ENCODE data around the gene ESD.
A peak's percentile ranks its signal among the peaks of the same experiment; 100 is the strongest.

ESD gene

DNA sequence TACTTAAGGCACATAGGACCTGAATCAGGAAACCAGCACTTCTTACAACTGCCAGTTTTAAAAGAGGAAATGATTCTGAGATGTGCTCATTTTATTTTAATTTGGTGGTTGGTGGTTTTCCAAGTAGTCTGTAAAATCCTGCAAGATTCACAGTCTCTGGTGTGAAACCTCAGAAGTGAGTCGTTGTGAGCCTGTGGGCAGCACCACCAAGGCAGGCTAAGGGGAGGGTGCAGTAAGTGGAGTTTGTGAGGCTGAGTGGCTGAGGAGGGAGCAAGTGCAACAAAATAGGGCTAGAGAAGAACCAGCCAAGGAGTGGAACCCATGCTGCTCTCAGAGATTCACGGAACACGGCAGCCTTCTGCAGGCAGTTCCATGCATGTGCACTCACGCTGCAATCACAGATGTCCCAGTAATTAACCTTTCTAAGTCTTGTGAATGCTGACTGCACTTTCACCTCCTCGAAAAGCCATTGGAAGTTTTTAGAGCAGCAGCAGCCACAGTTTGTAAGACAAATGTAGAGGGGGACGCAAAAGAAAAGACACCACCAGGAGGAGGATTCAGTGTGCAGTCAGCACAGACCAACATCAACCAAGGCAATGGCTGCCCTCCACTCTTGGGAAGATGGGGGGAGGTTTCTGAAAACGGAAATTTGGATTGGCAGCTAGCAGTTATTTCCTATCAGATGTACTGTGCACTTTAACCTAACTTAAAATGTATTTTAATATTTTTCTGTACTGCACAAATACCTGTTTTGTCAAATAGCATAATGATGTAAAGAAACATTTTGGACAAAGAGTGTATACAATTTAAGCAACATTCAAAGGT lies 44.9 kb downstream of the ESD start:
- no peak overlapping the region for H3K4me3 ChIP-seq (ENCODE audit: low read depth, low read length)
- peak; percentile 26 for DNase-seq (ENCODE audit: low read depth)
- TF ChIP-seq, protein P1, sequence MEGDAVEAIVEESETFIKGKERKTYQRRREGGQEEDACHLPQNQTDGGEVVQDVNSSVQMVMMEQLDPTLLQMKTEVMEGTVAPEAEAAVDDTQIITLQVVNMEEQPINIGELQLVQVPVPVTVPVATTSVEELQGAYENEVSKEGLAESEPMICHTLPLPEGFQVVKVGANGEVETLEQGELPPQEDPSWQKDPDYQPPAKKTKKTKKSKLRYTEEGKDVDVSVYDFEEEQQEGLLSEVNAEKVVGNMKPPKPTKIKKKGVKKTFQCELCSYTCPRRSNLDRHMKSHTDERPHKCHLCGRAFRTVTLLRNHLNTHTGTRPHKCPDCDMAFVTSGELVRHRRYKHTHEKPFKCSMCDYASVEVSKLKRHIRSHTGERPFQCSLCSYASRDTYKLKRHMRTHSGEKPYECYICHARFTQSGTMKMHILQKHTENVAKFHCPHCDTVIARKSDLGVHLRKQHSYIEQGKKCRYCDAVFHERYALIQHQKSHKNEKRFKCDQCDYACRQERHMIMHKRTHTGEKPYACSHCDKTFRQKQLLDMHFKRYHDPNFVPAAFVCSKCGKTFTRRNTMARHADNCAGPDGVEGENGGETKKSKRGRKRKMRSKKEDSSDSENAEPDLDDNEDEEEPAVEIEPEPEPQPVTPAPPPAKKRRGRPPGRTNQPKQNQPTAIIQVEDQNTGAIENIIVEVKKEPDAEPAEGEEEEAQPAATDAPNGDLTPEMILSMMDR (IDR thresholded peaks at IDR 0.05; ENCODE audit: low read depth, low read length, missing control alignments): peak; percentile 20

DNA sequence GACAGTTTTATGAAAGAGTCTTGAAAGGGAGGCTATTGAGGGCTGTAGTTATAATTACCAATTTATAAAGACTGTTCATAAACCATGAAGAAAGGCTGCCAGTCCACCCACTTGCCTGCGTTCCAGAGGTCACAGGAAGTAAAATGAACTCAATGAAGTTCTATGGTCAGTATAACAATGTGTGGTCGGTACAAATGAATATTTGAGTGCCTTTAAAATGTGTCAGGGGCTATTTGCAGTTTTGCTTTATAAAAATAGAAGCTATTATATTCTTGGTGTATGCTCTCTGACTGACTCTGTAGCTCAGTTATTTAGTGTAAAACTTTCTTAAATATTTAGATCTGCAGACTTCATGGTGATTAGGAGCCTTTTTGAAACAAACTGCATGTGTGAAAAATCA lies 47.0 kb downstream of the ESD start:
- H3K4me3 ChIP-seq (ENCODE audit: low read depth, low read length): no peak overlapping the region
- no peak for DNase-seq (ENCODE audit: low read depth)
- TF ChIP-seq, protein P1 (IDR thresholded peaks at IDR 0.05; ENCODE audit: low read depth, low read length, missing control alignments): no peak

DNA sequence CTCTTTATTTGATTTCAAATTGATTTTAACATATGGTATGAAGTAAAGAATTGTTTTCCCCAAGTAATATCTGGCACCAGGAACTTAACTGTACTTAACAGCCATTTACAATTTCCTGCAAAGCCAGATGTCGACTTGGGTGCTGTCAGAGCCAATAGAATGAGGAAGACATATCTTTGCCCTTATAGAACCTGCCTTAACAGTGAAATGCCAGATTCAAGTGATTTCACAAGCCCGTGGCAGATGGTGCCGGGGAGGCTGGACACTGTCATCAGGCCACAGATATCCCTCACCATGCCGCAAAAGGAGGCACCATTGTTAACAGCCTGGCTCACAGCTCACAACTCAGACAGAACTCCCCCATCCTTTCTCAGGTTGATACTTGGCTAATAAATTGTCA lies 48.7 kb downstream of the ESD start:
- DNase-seq (ENCODE audit: low read depth): no peak
- TF ChIP-seq, protein P1 (IDR thresholded peaks at IDR 0.05; ENCODE audit: low read depth, low read length, missing control alignments): no peak
- H3K4me3 ChIP-seq (ENCODE audit: low read depth, low read length): no peak overlapping the region

DNA sequence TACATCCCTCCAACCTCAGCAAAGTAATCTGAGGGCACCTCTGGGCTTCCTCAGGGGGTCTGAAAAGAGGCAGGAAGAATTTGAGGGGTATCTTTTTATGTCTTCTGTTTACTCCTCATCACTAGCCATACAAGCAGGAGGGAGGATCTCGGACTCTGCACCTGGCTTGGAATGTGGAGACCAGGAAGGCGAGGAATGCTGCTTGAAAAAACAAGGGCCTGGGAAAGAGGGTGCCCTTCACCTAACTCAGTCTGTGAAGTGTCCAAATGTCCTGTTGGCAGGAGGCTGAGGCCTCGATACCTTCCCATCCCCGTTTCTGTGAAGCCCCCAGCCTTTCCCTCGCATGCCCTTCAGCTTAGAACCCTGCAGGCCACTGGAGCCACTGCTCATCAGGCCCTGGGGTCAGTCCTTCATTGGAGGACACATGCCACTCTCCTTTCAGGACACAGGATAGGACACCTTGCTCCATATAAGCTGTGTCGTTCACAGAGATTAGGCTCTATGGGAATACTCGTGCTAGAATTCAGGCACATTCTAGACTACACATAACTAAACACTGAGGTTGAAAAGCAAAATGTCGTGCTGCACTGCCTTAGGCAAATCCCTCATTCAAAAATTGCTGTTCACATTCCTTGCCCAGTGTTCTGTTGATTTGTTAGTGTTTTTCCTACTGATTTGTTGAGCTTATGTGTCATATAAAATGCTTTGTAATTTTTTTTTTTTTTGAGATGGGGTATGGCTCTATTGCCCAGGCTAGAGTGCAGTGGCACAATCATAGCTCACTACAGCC lies 49.7 kb downstream of the ESD start:
- no peak overlapping the region for H3K4me3 ChIP-seq (ENCODE audit: low read depth, low read length)
- TF ChIP-seq, protein P1 (IDR thresholded peaks at IDR 0.05; ENCODE audit: low read depth, low read length, missing control alignments): no peak
- DNase-seq (ENCODE audit: low read depth): no peak

DNA sequence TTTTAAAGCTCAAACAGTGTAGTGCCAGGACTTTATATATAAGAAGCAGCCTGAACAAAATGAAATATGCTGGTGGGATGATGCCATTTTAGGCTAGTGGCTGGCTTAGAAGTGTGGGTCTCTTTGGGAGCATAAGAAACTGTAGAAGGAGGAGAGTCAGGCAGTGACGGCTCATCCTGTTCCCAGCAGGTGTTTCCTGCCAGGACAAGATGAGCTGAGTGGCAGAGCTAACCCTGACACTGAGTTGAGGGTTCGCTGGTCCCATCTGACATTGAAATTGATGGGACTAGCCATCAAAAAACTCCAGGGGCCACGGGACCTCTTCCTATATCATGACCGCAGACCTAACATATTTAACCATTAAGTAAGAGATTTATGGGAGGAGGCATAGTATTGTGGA lies 51.3 kb downstream of the ESD start:
- DNase-seq (ENCODE audit: low read depth): no peak
- H3K4me3 ChIP-seq (ENCODE audit: low read depth, low read length): no peak overlapping the region
- TF ChIP-seq, protein P1 (IDR thresholded peaks at IDR 0.05; ENCODE audit: low read depth, low read length, missing control alignments): no peak

DNA sequence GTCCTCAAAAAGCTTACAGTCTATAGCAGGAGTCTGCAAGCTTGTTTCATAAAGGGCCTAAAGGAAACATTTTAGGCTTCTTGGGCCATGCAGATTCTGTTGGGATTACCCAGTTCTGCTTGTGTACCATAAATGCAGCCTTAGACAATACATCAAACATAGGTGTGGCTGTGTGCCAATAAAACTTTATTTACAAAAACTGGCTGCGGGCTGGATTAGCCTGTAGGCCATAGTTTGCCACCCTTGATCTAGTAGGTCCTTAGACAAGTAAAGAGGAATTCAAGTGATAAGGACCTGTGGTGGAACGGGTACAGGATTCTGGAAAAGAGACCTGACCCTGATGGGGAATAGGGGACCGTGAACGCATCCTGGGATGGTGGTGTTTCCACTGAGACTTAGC lies 51.9 kb downstream of the ESD start:
- H3K4me3 ChIP-seq (ENCODE audit: low read depth, low read length): no peak overlapping the region
- no peak for DNase-seq (ENCODE audit: low read depth)
- TF ChIP-seq, protein P1 (IDR thresholded peaks at IDR 0.05; ENCODE audit: low read depth, low read length, missing control alignments): no peak

Data from GM12864 (cell line).